Activated CD8-positive, alpha-beta memory T cell treated with anti-CD3 and anti-CD28 coated beads for 48 hours (primary cell): ENCODE measurements around the gene LYST.
A peak's percentile ranks its signal among the peaks of the same experiment; 100 is the strongest.
"Not testable (repeated sequence)": the region's sequence is repeated elsewhere in the genome, so short reads cannot be mapped to it uniquely, and the experiment has no call there.

Source experiments
- DNase-seq, 3 experiments: peaks; one replicate each; pipeline ENCODE4 v3.0.0-alpha.2; 2020; ENCODE audit warnings: low read depth in 2 of 3, low spot score in 2 of 3

LYST gene

GRCh38 chr1:235861857-235862256 lies 4.8 kb downstream of the LYST start:
- no peak for DNase-seq

GRCh38 chr1:235860829-235861228 lies 5.9 kb downstream of the LYST start:
- DNase-seq = no peak

DNA sequence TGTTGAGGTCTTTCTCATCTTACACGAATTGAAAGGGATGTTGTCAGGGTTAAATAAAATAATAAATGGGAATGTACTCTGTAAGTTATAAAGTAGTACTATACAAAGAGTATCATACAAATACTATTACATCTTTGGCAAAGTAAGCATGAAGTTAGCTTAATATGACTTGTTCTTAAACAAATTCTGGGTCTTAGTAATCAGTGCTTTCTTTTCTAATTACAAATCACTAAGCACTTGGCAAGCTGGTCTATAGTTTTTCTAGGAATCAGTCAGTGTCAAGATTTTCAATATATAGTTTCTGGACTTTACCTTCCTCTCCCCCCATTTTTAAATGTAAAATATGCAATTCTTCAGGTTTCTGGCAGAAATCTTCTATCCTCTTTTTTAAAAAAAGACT lies 6.9 kb downstream of the LYST start:
- no peak for DNase-seq

GRCh38 chr1:235858766-235859165 lies 7.9 kb downstream of the LYST start:
- DNase-seq = no peak

DNA sequence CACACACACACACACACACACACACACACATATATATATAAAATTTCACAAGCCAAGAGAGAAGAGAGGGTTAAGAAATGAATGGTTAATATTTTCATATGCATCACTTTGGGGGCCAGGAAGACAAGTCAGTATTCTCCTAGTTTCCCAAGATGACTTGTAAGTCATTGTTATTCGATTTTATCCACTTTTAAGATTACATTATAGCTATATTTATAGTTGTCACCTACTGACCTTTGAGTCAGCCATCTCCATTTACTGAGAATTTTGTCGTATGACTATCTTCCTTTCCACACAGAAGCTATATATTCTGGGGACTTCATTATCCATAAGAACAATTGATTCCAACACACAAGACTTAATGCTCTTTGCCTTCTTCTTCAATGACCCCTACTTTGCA lies 8.9 kb downstream of the LYST start:
- no peak for DNase-seq

DNA sequence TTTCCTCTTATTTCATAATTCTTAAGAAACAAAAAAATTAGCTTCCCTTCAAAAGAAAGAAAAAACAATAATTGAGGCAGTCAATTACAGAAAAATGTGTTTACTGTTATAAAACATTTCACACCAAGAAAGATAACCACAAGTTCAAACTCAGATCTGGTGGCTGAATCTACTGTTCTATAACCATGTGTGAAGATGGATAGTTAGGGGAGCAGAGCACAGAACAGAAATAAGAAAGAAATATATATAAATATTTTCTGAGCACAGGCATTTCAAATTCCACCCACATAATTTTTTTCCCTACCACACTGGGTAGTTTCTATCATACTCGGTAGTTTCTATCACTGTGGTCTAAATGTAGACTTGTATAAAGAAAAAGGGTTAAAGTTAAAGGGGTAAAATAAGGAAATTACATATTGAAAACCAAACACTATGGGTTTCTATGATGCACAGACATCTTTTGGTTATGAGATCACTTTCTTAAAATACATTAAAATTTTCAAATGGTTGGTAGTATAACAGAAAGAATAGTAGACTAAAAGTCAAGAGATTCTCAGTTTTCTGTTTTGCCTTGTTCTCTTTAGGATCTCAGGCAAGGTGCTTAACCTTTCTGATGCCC lies 10.8 kb downstream of the LYST start:
- DNase-seq = no peak

- no peak for DNase-seq
Observed at GRCh38 chr1:235854347-235854746, 12.4 kb downstream of the LYST start.

DNA sequence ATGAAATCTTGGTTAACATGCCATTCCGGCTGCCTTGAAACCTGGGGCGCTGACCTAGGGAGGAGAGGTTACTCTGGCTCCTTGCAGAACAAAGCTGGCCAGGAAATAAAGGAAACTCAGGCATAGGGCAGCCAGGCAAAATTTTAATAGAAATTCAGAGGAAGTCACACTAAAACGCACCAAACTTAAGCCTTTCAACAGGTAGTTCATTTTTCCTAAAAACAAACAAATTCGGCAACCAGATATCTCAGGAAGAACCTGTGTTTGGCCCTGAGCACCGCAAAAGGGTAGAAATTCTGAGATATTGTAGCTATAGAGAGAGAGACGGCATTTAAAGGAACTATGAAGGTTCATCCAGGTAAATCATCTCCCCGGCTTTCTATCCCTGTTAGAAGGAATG lies 13.1 kb downstream of the LYST start:
- no peak for DNase-seq

- no peak for DNase-seq
Observed at GRCh38 chr1:235852887-235853286, 13.8 kb downstream of the LYST start.

DNA sequence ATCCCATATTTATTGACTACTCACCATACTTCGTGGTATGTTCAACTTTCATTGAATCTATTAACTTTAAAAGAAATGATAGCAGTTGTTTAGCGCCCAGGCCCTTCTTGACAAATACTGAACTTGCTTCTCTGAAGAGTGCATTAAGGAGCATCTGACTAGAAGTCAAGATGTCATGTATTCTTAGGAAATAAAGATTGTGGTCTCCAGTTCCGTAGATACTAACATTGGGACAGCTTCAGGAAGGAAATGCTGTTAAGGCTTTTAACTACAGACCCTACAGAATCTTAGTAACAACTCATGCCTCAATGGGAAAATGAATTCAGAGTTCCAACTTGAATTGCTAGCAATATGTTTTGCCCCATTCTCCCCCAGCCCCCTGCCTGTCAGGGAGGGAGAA lies 14.8 kb downstream of the LYST start:
- no peak for DNase-seq

GRCh38 chr1:235848251-235848650 lies 18.5 kb downstream of the LYST start:
- DNase-seq = not testable (repeated sequence)

DNA sequence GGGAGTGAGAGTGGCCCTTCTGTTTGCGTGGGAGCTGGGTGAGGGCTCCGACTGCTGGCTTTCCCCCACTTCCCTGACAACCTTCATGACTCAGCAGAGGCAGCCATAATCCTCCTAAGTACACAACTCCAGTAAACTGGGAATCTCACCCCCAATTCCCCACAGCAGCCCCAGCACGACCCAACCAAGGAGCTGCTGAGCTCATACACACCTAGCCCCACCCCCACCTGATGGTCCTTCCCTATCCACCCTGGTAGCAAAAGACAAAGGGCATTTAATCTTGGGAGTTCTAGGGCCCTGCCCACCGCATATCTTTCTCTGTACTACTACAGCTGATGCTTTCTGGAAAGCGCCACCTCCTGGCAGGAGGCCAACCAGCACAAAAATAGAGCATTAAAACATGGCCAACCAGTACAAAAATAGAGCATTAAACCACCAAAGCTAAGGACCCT lies 21.0 kb downstream of the LYST start:
- DNase-seq = not testable (repeated sequence)

DNA sequence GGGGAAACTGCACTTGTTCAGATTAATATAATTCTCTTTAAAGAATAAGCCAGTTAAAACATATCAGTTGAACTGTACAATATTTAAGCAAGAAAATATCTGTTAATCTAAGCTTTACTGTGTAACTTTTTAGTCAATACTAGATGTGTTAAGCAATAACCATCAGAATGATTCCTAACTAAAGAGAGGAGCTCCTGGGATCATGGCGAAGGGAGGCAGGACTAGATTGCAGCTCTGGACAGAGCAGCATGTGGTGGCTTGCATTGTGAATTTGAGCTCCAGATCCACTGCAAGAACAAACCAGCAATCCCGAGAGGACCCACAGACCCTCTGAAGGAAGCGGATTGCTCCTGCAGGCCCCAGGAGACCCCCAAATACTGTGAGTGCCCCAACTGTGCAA lies 21.9 kb downstream of the LYST start:
- no peak for DNase-seq

- no peak for DNase-seq
Observed at GRCh38 chr1:235843461-235843961, 23.2 kb downstream of the LYST start.

DNA sequence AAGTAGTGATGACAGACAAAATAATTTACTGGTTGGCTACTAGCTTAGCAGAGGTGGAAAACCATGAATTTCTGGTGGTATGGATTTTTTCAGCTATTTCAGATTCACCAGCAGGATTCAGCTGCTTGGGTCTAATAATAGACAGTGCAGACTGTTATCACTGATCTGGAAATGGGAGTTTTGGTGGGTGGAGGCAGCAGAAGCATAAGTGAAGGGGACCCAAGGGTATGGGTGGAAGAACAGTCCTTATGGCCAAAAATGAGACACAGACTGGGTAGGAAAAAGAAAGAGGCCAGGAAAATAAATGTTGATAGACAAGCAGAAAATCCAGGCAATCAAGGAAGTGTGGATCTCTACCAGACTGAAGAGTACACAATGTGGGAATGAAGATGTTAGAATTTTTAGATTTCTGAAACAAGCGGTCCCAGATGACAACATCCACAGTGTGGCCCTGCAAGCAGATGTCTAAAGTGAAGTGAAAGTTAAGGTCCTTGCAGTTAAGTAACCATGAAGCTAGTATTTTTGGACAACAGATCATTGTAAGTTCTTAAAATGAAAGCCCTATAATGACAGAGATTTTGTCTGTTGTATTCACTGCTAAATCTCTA lies 24.7 kb downstream of the LYST start:
- no peak for DNase-seq

DNA sequence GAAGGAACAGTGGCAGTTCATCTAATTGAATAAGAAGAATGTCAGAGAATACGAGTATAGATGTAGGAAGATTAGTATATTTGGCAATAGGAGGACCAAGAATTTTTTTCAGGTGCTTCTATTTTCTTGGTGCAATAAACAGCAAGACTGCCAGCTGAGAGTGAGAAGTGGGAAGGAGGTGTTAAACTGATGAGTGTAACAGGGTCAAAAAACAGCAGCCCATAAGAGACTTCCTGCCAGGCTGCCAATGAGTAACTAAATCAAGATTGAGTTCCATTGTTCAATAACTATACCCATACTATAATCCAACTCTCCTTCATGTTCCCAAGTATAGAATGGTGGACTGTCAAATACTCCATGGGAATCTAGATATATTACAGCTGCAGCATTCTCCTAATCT lies 28.7 kb downstream of the LYST start:
- no peak for DNase-seq

DNA sequence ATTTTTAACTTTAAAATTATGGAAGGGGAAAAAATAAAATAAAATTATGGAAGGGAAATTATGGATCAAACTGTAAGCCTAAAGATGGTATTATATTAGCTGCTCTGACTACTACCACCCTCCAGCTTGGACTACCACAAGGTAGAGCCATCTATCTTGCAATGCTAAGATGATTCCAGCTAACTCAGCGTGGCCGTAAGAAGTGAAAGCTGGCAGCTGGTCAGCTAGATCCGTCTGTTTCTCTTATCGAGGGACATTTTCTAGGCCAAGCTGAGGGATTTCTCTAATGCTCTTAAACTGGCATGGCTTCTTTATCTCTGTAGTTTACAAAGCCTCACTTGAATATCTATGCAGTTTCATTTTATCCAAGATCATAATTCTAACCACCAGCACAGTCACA lies 31.5 kb downstream of the LYST start:
- DNase-seq = no peak

DNA sequence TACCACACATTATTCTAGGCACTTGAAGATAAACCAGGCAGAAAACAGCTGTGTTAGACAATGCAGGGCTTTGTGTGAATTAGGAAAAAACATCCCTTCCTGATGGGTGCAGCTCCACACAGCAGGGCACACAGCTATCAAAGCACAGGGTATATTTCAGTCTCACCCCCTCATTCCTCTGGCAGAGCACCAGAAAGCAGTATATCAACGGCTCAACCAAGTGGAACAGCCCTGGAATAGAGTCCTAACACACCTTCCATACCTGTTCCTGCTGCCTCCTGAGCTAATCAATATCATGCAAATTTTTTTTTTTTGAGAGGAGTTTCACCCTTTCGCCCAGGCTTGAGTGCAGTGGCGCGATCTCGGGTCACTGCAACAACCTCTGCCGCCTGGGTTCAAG lies 32.1 kb downstream of the LYST start:
- no peak for DNase-seq

- no peak for DNase-seq
Observed at GRCh38 chr1:235832011-235832410, 34.7 kb downstream of the LYST start.

DNA sequence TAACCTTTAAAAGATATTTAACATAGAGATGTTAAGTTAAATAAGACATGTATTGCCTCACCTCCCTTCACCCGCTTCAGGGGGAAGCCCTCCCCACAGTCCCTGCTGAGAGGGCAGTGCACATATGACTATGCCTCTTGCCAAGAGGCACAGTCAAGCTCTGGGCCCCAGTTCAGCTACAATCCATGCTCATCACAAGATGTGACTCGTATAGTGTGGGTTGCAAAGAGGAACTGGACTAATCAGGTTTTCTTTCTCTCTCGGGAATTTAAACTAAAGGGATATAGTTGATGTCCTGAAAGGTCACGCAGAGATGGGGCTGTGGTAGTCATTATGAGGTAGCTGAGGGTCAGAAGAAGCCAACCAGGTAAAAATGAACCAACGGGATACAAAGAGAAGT lies 35.6 kb downstream of the LYST start:
- peak in 1 of 3 experiments; percentile 17 for DNase-seq

DNA sequence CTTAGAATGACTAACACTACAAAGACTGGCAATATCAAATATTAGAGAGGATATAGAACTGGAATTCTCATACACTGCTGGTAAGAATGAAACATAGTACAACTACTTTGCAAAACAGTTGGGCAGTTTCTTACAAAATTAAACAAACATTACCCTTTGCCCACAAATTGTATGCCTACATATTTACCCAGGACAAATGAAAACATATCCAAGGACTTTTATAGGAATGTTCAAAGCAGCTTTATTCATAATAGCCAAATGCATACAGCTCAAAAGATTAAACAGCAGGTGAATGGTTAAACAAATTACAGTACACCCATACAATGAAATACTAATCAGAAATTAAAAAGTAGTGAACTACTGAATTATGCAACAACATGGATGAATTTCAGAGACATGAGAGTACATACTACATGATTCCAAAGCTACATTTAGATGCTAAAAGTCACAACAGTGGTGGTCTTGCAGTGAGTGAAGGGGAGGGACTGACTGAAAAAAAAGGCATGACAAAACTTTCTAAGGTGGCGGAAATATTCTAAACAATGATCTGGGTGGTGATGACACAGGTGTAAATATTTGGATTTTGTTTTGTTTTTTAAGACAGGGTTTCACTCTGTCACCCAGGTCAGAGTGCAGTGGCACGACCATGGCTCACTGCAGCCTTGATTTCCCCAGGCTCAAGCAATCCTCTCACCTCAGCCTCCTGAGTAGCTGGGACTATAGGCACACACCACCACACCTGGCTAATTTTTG lies 40.4 kb downstream of the LYST start:
- DNase-seq = no peak

- DNase-seq = no peak
Observed at GRCh38 chr1:235825229-235825628, 41.5 kb downstream of the LYST start.
